Liver (tissue), 3 donors: ENCODE measurements around the gene PIP4K2A.

Experiments
- EGR1 ChIP-seq, 2 donors: IDR thresholded peaks; 2 replicates each; pipeline ENCODE4 v1.6.1; 2016 to 2018; ENCODE audit warnings: antibody characterized with exemption in 2 of 2, low read depth in 2 of 2
- FOXA1 ChIP-seq: IDR thresholded peaks from 2 replicates; pipeline ENCODE4 v1.6.1; 2016; ENCODE audit warnings: antibody characterized with exemption
- NR2F2 ChIP-seq: IDR thresholded peaks from 2 replicates; pipeline ENCODE4 v1.6.1; 2016; ENCODE audit warnings: antibody characterized with exemption
- RXRA ChIP-seq, 2 donors: IDR thresholded peaks; 2 replicates each; pipeline ENCODE4 v1.6.1; 2017 to 2018; ENCODE audit warnings: antibody characterized with exemption in 2 of 2, mild to moderate bottlenecking in 1 of 2
- TF ChIP-seq, protein P1 (sequence below): fragments of 150-350 bp; IDR thresholded peaks from 2 replicates; pipeline ENCODE4 v1.5.1; 2017; ENCODE audit warnings: improper control_type of control experiment, low read depth, low read length; ENCODE audit not compliant: missing input control
- TF ChIP-seq, protein P2 (sequence below): IDR thresholded peaks from 2 replicates; pipeline ENCODE4 v1.6.1; 2016; ENCODE audit warnings: antibody characterized with exemption
- donor health status: healthy.
- donor health status: healthy.

DNA sequence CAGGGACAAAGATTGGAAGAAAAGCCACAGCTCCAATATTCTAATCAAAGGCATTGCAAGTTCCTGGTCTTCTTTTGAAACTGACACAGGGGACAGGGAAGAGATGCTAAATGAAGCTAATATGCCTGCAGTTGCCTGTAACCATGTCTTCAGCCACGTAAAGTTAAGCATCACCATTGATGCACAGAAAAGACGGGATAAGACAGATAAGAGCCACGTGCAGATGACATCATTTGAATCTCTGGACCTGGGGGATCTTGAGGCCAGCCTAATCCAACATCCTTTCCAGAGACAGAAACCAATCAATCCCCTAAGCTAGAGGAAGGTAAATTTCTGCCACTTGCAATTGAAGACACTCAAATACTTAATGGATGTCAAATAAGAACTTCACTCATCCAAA, 93.4 kb downstream of the PIP4K2A start:
- TF ChIP-seq EGR1 (IDR thresholded peaks at IDR 0.05; ENCODE audit: low read depth in 2 of 2) = no peak
- TF ChIP-seq, protein P1, sequence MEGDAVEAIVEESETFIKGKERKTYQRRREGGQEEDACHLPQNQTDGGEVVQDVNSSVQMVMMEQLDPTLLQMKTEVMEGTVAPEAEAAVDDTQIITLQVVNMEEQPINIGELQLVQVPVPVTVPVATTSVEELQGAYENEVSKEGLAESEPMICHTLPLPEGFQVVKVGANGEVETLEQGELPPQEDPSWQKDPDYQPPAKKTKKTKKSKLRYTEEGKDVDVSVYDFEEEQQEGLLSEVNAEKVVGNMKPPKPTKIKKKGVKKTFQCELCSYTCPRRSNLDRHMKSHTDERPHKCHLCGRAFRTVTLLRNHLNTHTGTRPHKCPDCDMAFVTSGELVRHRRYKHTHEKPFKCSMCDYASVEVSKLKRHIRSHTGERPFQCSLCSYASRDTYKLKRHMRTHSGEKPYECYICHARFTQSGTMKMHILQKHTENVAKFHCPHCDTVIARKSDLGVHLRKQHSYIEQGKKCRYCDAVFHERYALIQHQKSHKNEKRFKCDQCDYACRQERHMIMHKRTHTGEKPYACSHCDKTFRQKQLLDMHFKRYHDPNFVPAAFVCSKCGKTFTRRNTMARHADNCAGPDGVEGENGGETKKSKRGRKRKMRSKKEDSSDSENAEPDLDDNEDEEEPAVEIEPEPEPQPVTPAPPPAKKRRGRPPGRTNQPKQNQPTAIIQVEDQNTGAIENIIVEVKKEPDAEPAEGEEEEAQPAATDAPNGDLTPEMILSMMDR = no peak
- no peak for TF ChIP-seq RXRA (IDR thresholded peaks at IDR 0.05)
- TF ChIP-seq FOXA1 = no peak
- no peak for TF ChIP-seq NR2F2
- TF ChIP-seq, protein P2, sequence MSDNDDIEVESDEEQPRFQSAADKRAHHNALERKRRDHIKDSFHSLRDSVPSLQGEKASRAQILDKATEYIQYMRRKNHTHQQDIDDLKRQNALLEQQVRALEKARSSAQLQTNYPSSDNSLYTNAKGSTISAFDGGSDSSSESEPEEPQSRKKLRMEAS = no peak
